Effector CD8-positive, alpha-beta T cell (primary cell): ENCODE results near the gene DLG2.

Experiments used
- DNase-seq: peaks from one replicate; lab custom pipeline; 2025; lab: John Stamatoyannopoulos, UW

Gene DLG2

GRCh38 chr11:83528225-83528624, 2098.9 kb downstream of the DLG2 start:
- DNase-seq = no peak

- no peak for DNase-seq
Measured at GRCh38 chr11:83523676-83524075, 2103.5 kb downstream of the DLG2 start.

DNA sequence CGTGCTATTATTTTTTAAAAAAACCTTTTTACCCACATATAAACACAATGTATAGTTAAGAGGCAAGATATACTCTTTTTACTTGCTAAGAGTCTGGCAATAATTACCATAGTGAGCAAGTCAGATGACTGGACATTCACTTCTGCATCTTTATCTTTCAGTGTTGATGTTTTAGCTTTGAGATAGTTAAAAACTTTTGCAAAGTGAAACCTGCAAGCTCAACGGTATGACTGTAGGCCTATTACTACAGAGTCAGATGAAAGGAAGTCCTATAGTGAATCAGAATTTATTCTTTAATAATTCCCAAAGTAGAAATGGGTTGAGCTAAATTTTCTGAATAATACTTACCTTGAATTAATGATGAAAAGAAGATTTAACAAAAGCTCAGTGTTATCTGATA, 2104.2 kb downstream of the DLG2 start:
- DNase-seq = no peak

DNA sequence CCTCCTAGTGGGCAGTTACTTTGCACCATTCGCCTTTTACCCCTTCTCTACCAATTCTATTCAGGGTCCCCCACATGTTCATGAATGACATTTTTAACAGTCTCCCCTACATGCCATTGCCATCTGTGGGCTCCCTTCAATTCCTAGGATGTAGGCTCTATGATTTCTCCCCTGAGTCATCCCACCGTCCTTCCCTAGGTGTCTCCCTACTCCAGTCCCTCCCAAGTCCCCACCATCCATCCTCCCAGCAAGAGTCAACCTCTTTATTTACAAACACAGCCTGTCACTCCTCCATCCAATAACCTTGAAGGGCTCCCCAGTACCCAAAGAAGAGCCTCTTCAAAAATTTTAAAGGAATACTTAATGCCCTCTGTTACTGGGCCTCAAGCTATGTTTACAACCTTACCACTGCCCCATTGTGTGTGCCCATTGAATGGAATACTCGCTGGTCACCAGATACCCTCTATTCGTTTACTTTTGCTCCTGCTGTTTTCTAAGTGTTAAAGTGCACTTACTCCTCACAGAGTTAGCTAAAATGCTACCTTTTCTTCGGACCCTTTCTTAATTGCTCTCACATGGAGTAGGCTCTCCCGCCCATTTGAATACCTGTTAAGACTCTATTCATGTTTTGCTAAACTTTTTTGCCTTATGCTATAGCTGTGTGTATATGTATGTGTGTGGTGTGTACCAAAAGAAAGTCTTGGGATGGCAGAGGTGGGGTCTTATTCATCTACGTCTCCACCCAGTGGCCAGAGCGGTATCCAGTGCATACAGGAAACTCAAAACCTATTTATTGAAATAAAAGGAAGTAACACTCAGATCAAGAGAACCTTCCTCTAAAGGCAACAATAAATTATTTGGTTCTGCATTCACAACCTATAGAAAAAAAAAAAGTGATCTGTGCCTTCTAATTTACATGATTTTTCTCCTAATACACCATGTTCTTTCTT, 2105.2 kb downstream of the DLG2 start:
- DNase-seq = no peak

DNA sequence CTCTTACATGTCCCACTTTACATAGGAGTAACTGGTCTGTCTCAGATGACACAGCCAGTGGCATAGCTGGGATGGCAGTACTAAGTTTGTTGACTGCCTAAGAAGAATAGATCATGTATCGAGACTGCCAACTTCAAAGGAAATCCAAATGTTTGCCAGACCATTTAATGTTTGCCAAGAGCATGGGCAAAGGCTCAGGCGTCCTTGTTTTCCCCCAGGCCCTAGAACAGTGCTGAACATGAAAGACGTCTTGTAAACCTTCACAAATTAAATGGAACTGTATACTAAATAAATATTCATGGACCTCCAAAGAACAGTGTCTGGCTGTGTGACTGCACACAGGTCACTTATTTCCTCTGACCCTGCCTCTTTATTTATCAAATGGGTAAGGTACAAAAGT, 2106.3 kb downstream of the DLG2 start:
- DNase-seq = no peak

DNA sequence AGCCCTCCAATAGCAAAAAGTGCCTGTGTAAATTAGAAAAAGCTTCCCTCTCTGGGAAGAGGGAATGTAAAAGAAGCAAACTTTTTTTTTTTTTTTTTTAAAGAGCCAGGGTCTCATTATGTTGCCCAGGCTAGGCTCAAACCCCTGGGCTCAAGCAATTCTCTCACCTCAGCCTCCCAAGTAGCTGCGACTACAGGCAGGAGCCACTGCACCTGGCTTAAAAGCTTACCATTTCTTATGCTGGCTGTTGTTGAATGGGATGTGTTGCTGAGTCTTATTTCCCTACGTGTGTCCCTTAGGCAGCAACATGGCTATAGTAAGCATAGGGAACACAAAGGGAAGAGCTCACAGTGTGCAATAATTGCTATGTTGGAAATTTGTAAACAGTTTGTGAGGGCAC, 2115.5 kb downstream of the DLG2 start:
- no peak for DNase-seq

DNA sequence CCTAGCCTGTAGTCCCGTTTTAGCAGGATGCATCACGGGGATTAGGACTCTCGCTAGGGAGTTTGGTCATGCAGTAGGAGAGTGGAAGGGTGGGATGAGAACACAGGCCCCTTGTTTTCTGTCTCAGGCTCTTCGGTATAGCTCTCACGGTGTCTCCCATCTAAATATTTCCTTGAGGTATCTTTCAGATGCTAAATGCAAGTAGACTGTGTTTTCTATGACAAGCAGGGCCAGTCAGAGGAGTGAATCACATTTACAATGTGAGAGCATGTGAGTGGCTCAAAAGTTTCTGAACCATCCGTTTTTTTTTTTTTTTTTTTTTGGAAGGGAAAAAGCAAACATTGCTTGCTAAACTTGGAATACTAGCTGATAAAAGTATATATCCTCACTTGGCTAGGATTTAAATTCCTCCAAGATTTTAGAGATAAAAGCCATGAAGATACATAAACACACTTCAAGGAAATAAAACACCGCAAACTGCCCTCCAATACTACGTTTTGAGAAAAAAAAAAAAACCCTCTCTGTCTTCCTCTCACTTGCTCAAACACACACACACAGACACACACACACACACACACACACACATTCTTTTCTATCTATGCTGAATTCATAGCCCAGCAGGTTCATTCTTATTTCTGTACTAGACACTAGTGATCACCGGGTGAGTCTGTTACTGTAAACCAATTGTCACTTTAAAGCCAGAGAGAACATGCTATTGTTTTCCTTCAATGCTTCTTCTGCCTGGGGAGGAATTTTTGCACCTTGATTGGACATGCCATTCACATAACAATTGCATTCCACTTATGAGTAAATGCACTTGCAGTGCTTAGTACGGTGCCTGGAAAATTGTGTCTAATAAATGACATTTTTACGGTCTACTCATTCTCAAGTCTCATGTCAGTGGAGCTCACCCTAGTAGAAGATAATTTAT, 2116.3 kb downstream of the DLG2 start:
- DNase-seq = no peak

DNA sequence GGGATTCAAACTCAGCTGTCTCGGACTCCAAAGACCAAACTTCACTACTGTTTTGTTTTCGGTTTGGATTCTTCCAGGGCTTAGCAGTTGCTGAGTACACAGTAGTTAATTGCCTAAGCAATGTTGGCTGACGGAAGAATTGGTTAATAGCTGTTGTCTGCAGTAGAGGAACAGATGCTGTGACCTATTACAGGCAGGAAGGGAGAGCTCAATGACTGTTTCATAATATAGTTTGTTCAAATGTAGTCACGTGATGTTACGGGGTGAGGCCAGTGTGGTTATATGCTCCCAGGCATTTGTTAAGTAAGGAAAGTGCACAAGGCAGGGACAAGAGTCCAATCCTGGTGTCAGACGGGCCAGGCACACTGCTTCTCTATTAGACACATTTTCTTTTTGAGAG, 2118.3 kb downstream of the DLG2 start:
- no peak for DNase-seq

DNA sequence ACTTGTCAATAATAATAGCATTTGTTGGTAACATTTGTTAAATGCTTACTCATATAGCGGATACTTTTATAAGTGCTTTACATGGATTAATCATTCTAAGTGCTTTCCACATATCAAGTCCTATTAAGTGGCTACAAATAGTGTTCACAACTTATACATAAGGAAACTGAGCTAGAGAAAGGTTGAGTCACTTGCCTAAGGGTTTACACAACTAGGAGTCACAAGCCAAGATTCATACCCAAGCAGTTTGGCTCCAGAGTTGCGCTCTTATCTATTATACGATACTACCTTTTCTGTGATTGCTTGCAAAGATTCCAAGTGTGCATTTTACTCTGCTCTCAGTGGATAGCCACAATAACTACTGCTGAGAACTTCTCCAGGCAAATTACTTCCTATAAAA, 2125.1 kb downstream of the DLG2 start:
- DNase-seq = no peak

DNA sequence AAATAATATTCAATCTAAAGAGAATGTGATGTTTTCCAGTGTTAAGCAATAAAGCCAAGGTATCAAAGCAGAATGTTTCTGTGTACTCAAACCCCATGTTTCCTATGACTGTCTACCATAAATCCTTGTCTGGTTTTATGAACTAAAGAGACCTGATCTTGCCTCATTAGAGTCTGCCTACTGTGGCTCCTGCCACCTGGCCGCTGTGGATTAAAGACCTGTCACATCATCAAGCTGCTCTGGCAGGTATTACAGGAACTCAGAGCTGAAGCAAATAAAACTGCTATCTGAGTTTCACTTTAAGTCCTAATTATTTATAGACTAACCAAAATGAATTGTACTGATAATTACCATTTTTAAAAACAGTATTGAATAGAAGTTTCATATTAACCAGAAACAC, 2133.2 kb downstream of the DLG2 start:
- DNase-seq = no peak

DNA sequence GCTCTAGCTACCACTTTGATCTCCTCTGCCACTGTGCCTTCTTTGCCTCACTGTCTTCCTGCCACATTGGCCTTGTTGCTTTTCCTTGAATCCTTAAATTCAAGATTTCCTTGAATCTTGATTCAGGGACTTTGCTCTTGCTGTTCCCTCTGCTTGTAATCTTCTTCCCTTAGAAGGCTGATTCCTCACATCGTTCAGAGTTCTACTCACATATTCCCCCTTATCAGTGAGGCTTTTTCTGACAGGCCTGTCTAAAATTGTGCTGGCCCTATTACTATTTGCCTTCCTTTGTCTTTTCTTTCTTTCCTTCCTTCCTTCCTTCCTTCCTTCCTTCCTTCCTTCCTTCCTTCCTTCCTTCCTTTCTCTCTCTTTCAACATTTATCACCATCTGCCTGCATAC, 2134.1 kb downstream of the DLG2 start:
- no peak for DNase-seq

GRCh38 chr11:83483808-83484207, 2143.3 kb downstream of the DLG2 start:
- no peak for DNase-seq

GRCh38 chr11:83480811-83481210, 2146.3 kb downstream of the DLG2 start:
- no peak for DNase-seq

GRCh38 chr11:83480251-83480650, 2146.9 kb downstream of the DLG2 start:
- no peak for DNase-seq

- DNase-seq = no peak
Measured at GRCh38 chr11:83477772-83478171, 2149.4 kb downstream of the DLG2 start.

GRCh38 chr11:83475760-83476159, 2151.4 kb downstream of the DLG2 start:
- DNase-seq = no peak

DNA sequence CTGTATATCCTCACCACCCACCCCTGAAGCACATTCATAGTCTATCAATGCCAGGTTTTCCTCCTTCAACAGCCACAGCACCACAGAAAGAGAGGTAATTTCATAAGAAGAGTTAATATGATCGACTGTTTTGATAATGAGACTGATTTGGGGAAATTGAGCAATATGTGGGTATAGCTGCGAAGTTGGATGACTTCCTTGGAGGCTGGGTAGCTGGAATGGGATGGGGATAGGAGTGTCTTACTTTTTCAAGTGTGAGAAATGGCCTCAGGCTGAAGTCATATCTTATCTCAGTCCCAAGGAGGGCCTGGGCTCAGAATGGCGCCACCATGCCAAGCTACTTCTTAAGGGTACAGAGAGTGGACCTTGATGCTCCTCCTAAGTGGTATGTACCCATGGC, 2153.4 kb downstream of the DLG2 start:
- no peak for DNase-seq

GRCh38 chr11:83472806-83473205, 2154.3 kb downstream of the DLG2 start:
- DNase-seq = no peak

DNA sequence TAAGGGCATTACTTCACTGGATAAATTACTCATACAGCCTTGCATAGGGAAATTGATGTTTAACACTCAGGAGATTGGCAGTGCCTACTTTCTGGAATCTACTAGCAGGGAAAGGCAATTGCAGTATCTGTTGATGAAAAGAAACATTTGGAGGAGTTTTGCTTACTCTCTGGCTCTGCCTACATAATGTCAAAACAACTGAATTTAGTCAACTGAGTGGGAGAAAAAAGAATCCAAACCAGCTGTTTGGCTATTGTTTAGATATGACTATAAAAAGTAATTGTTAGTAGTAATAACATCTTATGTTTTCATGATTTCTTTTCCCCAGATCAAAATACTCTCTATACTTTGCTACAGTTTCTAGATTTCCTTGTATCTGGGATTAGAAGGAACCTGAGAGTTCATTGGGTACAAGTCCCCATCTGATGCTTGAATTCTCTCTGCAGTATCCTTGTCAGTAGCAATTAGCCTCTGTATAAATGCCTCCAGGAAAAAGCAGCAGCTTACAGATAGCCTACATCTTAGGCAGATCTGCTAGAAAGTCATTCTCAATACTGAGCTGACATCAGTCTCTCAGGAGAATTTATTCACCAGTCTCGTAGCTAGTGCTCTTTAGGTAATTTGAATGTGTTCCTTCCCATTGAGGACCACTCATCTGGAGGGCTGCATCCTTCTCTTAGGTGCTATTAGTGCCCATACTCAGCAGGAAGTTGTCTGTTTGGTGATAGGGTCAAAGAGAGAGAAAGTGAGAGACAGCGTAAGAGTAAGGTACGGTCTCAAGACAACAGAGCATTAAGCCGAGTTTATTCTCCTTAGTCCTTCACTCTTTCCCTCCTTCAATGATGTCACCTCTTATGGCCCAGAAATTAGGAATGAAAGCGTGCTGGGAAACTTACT, 2155.1 kb downstream of the DLG2 start:
- DNase-seq = no peak

DNA sequence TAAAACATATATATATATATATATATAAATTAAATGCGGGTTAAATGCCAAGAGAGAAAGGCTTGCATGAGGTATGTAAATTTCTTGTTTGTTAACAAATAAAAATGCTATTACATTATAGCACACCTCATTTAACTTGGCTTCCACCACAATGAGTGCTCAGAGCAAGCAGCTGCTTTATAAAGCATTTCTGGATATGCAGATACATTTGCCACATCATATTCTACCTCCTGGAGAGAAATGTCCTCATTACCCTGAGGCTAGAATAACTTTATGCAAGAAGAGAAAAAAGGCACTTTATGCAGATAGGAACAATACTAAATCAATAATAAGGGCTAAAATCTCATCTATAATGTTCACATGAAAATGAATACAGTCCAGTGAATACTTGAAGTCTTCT, 2159.3 kb downstream of the DLG2 start:
- DNase-seq = no peak

GRCh38 chr11:83464160-83464944, 2162.8 kb downstream of the DLG2 start:
- DNase-seq = no peak
